Stimulated activated CD4-positive, alpha-beta T cell treated with anti-CD3 and anti-CD28 coated beads, Interleukin-4, amount 100 ng/mL, for 4 hours (primary cell): ENCODE measurements around the gene ZFTA.
"Not testable (repeated sequence)": the region's sequence is repeated elsewhere in the genome, so short reads cannot be mapped to it uniquely, and the experiment has no call there.

Experiments
- DNase-seq, 2 experiments: peaks; one replicate each; pipeline ENCODE4 v3.0.0-alpha.2; 2020

Gene ZFTA

DNA sequence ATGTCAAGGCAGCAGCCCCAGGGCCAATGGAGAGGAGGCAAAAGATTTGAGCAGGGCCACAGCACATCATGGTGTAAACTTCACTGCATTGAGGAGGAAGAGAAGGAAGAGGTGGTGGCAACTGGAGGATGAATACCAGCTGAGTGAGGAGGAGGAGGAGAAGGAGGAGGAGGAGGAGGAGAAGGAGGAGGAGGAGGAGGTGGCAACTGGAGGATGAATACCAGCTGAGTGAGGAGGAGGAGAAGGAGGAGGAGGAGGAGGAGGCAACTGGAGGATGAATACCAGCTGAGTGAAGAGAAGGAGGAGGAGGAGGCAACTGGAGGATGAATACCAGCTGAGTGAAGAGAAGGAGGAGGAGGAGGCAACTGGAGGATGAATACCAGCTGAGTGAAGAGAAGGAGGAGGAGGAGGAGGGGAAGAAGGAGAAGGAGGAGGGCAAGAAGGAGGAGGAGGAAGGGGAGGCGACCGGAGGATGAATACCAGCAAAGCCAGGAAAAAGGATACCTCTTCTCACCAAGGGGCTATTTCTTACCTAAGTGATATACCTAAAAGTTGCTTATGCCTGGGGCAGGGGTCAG, 3.3 kb upstream of the ZFTA start:
- not testable (repeated sequence) for DNase-seq

DNA sequence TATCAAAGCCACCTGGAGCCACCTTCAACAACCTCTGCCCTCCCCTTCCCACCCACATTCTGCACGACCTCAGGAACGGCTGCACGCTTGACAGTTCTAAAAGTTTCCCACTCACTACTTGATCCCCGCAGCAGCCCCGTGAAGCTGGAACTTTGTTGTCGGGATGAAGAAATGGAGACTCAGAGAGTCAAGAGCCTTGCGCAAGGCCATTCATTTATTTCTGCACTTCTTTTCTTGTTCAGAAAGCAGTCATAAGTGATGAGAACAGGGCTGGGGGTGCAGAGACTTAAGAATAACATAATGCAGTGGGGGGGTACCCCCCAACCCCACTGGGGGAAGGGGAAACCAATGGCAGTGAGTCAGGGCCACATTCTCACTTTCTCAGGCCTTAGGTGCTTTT, 2.2 kb upstream of the ZFTA start:
- DNase-seq, result no peak

- no peak for DNase-seq
Measured at GRCh38 chr11:63769714-63770455, 1.3 kb upstream of the ZFTA start.

DNA sequence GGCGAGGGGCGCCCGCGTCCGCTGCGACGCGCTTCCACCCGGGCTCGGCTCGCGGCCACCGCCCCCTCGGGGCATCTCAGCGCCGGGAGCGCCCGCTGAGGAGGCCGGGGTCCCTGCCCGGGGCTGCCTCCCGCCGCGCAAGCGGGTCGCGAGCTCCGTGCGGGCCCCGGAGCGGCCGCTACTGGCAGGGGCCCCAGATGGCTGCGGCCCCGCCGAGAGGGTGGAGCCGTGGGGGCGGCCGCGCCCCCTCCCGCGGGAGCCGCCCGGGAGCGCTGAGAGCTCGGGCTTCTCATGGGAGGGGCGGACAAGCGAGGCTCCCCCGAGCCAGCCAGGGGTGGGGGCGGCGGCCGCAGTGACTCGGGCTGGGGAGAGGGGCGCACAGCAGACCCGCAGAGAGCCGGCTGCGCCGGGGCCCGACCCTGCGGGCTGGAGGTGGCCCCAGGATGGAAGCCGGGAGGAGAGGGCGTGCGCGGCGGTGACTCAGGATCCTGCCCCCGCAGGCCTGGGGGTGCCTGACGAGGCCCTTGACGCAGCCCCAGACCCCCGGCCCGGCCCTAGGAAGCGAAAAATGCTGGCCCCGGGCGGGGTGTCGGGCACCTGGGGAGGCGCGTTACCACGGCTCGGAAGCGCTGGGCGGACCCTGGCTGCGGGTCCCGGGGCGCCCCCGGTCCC, 603 bp upstream of the ZFTA start:
- DNase-seq, result peak; percentile 28 to 47

DNA sequence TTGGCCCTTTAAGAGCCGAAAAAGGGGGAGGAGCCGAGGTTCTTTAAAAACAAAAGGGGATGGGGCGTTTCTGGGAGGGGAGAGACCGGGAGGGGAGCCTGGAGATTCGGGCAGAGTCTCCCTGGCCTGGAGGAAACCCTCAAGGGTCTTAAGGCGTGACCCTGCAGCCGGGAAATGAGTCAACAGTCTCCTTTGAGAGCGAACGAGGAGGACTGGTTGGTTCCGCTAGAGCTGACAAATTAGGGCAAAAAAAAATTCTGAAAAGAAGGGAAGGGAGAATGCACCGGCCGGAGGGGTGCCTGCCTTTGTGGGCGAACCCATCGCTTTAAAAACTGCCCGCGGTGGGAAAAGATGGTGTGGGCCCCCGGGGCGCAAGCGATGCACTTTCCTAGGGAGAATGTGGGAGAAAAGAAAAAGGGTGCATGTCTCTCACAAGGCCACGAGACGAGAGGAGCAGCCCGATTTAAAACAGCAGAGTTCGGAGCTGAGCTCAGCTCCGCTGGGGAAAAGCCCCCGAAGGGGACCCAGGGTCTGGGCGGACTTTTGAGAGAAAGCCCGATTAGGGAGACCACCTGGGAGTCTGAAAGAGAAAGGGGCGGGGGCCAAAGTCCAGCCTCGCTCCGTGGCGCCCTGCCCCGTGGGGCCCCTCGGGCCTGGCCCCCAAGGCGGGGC, 874 bp downstream of the ZFTA start:
- peak in 1 of 2 experiments; percentile 19 for DNase-seq

GRCh38 chr11:63767267-63767564, 1.4 kb downstream of the ZFTA start:
- no peak for DNase-seq

DNA sequence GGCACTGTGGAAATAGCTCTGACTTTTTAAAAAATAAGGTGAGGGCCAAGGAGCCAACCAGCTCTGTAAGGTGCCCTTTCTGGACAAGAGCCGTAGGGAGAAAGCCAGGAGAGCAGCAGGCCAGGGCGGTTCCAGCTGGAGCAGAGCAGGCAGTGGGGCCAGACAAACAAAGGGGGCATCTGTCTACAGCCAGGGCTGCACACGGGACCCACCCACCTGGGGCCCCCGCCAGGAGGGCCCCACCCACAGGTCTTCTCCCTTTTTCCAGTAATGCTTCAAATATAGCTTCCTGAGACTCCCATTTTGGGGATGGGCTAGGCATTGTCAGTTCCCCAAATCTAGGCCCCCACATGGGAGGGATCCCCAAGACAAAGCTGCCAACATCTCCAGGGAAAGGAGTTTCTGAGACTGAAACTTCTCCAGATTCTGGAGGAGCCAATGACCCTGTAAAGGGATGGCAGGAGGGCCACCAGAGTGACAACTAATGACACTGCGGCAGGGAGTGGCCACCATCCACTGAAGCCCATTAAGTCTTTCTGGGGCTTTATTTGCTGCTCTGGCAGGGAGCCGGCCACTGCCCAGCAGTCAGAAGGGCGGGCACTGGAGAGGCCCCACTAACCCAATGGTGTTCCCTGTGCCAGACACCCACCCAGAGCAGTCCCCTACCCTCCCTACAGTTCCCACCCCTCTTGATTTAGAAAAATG, 1.9 kb downstream of the ZFTA start:
- no peak for DNase-seq

DNA sequence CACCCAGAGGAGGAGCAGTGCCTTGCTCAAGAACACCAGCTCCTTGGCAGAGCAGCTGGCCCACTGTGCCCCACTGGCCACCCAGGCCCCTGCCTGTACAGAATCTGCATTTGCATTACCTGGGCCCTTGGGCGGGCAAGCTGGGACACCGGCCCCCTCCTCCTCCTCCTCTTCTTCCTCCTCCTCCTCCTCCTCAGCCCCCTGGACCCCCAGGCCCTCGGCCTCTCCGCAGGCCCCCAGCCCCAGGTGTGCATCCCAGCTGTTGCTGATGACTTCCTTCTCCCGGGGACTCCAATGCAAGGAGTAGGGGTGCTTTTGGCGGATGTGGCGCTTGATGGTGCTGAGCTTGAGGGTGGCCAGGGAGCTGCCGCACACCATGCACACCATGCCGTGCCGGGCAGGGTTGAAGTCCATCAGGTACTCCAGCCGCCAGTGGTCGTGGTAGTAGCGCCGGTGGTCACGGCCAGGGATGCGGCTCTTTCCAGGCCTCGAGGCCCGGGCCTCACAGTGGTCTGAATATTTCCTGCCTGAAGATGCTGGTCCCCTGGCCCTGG, 2.8 kb downstream of the ZFTA start:
- DNase-seq, result no peak

- DNase-seq, result no peak
Measured at GRCh38 chr11:63764679-63765647, 3.6 kb downstream of the ZFTA start.

DNA sequence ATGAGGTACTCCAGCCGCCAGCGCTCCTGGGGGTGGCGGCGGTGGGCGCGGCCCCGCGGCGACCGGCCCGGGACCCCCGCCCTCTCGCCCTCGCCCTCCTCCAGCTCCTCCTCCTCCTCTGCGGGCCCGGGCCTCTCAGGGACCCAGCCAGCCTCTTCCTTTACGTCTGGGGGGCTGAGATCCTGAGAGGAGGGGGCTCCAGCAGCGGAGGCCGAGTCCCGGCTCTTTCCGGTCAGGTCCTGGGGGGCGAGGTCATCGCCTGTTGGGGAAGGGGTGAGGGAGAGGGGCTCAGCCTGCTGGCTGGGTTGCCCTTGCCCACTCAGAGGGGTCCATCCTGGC, 4.3 kb downstream of the ZFTA start:
- DNase-seq, result no peak

- DNase-seq, result no peak
Measured at GRCh38 chr11:63763496-63764339, 4.9 kb downstream of the ZFTA start.

DNA sequence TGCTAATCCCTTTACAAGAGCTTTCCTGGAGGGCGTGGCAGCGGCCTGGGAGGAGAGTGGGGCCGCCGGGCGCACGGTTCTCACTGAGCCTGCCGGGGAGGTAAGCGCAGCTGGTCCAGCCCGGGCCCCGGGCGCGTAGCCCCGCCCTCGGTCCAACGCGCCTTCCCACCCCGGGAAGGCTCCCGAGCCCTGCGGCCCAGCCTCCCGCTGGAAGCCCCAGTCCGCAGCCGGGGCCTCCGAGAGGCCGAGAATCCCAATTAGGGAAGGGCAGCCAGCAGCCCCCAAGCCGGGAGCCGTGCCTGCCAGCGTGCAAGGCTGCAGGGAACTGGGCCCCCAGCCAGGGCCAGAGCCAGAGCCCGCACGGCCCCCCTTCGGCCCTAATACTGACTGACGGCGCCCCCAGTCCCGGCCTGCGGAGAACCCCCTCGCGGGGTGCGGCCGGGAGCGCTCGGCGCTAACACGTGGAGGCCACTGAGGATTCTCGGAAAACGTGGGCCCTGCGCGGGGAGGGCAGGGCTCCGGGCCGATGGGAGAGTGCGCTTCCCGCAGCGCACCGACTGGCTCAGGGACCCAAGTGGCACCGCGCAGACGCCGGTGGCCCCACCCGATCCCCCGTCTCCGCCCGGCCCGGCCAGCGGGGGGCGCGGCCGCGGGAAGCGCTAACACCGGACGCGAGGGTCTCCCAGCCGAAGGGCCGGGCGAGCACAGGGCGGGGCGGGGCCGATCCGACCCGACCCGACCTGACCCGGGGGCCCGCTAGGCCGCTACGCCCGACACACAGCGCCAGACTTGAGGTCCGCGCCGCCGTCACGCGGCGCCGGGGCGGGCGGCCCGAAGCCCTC, 5.7 kb downstream of the ZFTA start:
- no peak for DNase-seq

- DNase-seq, result no peak
Measured at GRCh38 chr11:63761931-63762653, 6.5 kb downstream of the ZFTA start.

GRCh38 chr11:63761188-63761587, 7.4 kb downstream of the ZFTA start:
- DNase-seq, result no peak

DNA sequence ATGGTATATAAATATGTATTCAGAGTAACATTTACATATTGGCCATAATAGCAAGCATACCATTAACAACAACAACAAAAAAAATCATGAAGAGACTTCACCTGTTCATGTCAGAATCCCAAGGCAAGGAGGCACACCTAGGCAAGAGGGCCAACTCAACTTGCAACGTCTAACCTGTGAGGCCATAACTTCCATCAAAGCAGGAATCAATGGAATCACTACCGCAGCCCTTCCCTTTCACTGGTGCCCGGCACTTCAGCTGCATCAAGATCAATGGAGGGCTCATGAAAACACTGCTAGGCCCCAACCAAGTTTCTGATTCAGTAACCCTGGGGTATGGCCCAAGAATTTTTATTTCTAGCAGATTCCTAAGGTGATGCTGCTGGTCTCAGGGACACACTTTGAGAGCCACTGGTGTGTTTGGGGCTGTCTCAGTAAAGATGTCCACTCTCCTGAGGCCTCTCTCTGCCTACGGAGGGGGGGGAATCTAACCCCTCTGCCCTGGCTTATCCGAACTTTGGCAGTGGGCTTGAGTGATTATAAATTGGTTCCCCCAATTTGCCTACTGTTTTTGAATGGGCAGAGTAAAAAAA, 8.0 kb downstream of the ZFTA start:
- DNase-seq, result no peak

DNA sequence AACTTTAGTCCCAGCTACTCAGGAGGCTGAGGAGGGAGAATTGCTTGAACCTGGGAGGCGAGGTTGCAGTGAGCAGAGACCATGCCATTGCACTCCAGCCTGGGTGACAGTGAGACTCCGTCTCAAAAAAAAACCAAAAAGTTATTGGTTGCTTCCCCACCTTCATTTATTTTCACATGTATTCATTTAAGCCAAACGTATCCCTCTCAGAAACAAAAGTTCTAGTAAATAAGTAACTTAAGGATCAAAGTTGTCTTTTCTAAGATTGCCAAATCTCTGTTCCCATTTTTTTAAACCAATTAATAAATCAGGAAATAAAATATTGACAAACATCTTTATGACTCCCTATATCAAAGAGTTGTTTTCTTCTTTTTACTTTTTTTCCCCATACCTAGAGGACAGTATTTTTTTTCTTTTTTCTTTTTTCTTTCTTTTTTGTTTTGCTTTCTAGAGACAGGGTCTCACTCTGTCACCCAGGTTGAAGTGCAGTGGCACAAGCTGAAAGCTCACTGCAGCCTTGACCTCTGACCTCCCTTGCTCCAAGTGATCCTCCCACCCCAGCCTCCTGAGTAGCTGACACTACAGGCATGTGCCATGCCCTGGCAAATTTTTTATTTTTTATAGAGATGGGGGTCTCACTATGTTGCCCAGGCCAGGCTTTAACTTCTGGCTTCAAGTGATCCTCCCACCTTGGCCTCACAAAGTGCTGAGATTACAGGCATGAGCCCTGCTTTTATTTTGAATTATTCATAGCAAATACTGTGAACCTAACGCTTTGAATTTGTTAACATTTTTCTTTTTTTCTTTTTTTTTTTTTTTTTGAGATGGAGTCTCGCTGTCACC, 11.4 kb downstream of the ZFTA start:
- DNase-seq, result no peak

- no peak for DNase-seq
Measured at GRCh38 chr11:63749624-63750023, 19.0 kb downstream of the ZFTA start.

- no peak for DNase-seq
Measured at GRCh38 chr11:63747011-63747410, 21.6 kb downstream of the ZFTA start.
